ENCODE measurements around the gene MYO7A.

Gene MYO7A

GRCh38 chr11:77182542-77183430 is 54.7 kb downstream of the MYO7A start:
- TF ChIP-seq CTCF (conservative IDR thresholded peaks at IDR 0.05; ENCODE audit: low read depth, low read length) = no peak
- no peak overlapping the region for H3K4me3 ChIP-seq (ENCODE audit: low read depth, low read length)
- DNase-seq (ENCODE audit: low read depth) = no peak

- H3K4me3 ChIP-seq (ENCODE audit: low read depth, low read length) = no peak overlapping the region
- no peak for TF ChIP-seq CTCF (conservative IDR thresholded peaks at IDR 0.05; ENCODE audit: low read depth, low read length)
- no peak for DNase-seq (ENCODE audit: low read depth)
Measured at GRCh38 chr11:77183431-77183984, 55.5 kb downstream of the MYO7A start.

DNA sequence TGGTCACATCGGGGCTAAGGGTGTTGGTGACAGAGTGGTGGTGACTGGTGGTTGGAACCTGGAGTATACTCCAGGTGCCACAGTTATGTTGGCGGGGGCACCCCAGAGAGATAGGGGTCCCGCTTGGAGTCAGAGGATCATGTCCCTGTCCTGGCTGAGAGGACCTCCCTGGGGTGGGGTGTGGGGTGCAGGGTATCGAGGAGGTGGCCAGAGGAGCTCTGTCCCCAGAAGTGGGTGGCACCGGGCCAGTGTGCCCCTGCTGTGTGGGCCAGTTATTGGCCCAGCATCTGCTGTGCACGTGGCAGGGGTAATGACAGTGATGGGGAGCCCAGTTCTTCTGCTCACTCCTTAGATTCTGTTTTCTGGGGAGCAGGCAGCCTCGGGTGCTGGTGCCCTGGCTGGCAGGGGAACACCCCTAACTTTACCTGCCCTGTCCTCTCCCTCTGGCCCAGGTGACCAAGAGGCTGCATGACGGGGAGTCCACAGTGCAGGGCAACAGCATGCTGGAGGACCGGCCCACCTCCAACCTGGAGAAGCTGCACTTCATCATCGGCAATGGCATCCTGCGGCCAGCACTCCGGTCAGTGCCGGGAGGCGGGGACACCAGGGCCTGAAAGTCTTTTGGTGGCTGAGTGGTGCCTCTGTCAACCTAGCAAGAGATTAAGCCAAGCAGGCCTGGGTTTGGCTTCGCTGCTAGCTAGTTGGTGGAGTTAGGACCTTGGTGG is 56.3 kb downstream of the MYO7A start:
- DNase-seq (ENCODE audit: low read depth) = no peak
- no peak overlapping the region for H3K4me3 ChIP-seq (ENCODE audit: low read depth, low read length)
- TF ChIP-seq CTCF (conservative IDR thresholded peaks at IDR 0.05; ENCODE audit: low read depth, low read length) = no peak

DNA sequence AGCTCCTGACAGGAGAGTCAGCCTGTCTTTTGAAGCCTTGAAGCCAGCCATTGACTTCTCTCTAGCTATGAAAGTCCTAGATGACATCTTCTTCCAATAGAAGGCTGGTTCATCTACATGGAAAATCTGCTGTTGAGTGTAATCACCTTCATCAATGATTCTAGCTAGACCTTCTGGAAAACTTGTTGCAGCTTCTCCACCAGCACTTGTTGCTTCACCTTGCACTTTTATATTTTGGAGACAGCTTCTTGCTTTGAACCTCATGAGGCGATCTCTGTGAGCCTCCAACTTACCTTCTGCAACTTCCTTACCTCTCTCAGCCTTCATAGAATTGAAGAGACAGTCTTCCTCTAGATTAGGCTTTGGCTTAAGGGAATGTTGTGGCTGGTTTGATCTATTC is 58.3 kb downstream of the MYO7A start:
- TF ChIP-seq CTCF (conservative IDR thresholded peaks at IDR 0.05; ENCODE audit: low read depth, low read length) = no peak
- no peak for DNase-seq (ENCODE audit: low read depth)
- H3K4me3 ChIP-seq (ENCODE audit: low read depth, low read length) = no peak overlapping the region

- H3K4me3 ChIP-seq (ENCODE audit: low read depth, low read length) = no peak overlapping the region
- no peak for DNase-seq (ENCODE audit: low read depth)
- no peak for TF ChIP-seq CTCF (conservative IDR thresholded peaks at IDR 0.05; ENCODE audit: low read depth, low read length)
Measured at GRCh38 chr11:77187111-77187750, 59.2 kb downstream of the MYO7A start.

DNA sequence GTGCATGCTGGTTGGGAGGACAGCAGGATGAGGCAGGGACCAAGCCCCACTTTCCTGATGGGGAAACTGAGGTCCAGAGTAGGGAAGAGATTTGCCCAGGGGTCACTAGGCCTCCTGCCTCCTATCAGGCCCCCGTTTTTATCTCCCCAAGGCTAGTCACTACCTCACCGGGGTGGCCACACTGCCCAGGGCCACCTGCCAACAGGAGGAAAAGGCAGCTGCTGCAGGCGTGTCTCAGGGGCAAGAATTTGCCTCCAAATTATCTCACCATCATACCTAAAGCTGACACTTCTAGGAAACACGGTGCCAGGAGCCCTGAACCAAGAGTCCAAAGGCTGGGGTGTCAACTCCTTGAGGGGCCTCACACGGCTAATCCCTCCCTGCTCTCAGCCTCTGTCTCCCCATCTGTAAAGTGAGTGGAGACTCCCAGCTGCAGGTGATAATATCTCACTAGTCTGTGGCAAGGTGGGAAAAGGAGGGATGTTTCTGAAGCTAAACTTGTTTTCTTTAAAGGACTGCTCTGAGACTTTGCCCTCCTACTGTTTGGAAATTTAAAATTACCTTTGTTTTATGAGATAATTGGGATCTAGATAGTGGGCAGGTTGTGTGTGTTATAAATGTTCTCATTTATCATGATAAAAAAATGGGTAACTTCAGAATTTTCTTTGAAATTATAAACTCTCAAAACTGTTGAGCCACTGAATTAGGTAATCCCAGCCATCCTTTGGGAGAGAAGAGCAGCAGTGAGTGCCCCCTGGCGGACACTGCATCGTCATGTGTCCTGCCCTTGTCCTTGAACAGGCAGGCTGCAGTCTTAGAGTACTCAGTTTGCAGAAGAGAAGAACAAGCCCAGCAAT is 60.0 kb downstream of the MYO7A start:
- H3K4me3 ChIP-seq (ENCODE audit: low read depth, low read length) = no peak overlapping the region
- DNase-seq (ENCODE audit: low read depth) = peak; percentile 90
- TF ChIP-seq CTCF (conservative IDR thresholded peaks at IDR 0.05; ENCODE audit: low read depth, low read length) = peak; percentile 96

Measured in choroid plexus epithelial cell (primary cell).